ENCODE results near the gene CIT.

The CIT gene

GRCh38 chr12:119681111-119681510 is 196.0 kb downstream of the CIT start:
- 0 out of 2 replicates have a peak overlapping the region, but pooled peaks have one; percentile 10 for H3K27ac ChIP-seq
- CTCF ChIA-PET, result interaction anchor here (0.7 kb wide), 1 partner anchor 121 kb away, joined by 3 read pairs; no protein-coding TSS in a partner anchor
- TF ChIP-seq, protein P1, sequence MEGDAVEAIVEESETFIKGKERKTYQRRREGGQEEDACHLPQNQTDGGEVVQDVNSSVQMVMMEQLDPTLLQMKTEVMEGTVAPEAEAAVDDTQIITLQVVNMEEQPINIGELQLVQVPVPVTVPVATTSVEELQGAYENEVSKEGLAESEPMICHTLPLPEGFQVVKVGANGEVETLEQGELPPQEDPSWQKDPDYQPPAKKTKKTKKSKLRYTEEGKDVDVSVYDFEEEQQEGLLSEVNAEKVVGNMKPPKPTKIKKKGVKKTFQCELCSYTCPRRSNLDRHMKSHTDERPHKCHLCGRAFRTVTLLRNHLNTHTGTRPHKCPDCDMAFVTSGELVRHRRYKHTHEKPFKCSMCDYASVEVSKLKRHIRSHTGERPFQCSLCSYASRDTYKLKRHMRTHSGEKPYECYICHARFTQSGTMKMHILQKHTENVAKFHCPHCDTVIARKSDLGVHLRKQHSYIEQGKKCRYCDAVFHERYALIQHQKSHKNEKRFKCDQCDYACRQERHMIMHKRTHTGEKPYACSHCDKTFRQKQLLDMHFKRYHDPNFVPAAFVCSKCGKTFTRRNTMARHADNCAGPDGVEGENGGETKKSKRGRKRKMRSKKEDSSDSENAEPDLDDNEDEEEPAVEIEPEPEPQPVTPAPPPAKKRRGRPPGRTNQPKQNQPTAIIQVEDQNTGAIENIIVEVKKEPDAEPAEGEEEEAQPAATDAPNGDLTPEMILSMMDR (conservative IDR thresholded peaks at IDR 0.05; ENCODE audit: low read depth), result no peak
- POLR2A ChIA-PET (ENCODE audit: low non-redundant PET), result no interaction called here
- no peak for DNase-seq (ENCODE audit: low spot score)

DNA sequence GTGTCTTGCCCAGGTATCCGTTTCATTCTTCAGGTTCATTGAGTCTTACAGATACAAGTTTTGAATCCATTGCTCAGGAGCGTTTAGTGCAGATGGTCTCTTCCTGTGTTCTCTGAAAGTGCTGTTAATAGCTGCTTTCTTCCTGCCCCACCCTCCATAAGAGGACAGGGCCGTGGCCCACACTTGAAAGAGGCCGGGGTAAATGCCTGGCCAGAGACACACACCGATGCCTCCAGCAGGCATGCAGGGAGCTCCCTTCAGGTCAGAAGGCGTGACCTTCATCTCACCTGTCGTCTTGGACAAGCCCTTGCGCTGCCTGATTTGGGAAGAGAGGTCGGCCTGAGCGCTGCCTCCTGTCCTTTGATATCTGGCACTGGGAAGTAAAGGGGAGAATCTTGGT is 197.6 kb downstream of the CIT start:
- DNase-seq (ENCODE audit: low spot score), result no peak
- ChIA-PET POLR2A (ENCODE audit: low non-redundant PET) (no interaction called here), CTCF (no interaction called here)
- H3K27ac ChIP-seq, result no peak overlapping the region; the same call in 1 of the 2 replicates
- TF ChIP-seq, protein P1 (conservative IDR thresholded peaks at IDR 0.05; ENCODE audit: low read depth), result no peak

DNA sequence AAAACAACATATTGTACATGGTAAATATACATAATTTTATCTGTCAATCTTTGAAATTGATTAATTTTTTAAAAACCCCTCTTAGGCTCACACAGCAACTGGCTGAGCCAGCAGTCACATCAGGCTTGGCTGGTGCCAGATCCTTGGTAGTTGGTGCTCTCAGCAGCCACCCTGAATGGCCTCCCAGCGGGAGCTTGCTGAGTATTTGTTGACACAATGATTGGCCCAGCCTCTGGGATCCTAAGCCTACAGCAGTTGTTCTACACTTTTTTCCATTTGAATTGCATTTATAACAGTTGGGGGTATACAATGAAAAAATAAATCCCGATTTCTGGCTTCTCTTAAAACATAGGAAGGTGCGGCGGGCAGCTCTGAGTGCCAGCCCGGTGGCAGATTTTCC is 198.0 kb downstream of the CIT start:
- CTCF ChIA-PET, result no interaction called here
- no peak overlapping the region for H3K27ac ChIP-seq
- TF ChIP-seq, protein P1 (conservative IDR thresholded peaks at IDR 0.05; ENCODE audit: low read depth), result no peak
- no peak for DNase-seq (ENCODE audit: low spot score)
- POLR2A ChIA-PET (ENCODE audit: low non-redundant PET), result no interaction called here

DNA sequence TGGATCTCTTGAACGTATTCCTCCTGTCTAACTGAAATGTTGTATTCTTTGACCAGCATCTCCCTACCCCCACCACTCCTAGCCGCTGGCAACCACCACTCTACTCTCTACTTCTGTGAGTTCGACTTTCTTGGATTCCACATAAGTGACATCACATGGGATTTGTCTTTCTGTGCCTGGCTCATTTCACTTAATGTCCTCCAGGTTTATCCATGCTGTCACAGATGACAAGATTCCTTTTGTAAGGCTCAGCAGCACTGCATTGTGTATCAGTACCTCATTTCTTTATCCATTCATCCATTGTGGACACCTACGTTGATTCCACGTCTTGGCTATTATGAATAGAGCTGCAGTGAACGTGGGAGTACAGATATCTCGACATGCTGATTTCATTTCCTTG is 198.7 kb downstream of the CIT start:
- CTCF ChIA-PET, result no interaction called here
- no peak overlapping the region for H3K27ac ChIP-seq
- POLR2A ChIA-PET (ENCODE audit: low non-redundant PET), result no interaction called here
- TF ChIP-seq, protein P1 (conservative IDR thresholded peaks at IDR 0.05; ENCODE audit: low read depth), result no peak
- no peak for DNase-seq (ENCODE audit: low spot score)

DNA sequence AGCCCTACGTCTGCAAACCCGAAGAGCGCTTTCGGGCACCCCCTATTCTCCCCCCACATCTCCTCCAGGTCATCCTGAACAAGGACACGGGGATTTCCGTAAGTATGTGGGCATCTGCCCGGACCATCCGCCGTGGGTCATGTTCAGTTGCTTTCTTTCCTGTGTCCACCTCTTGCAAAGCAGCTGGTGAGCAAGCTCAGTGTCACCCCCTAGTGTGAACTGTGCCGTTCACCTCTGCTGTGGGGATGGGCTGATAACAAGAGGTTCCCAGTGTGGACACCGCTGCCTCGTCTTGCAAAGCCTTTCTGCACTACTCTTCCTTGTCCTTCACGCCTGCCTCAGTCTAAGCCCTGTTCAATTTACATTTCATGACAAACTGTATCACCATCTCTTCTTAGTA is 200.5 kb downstream of the CIT start:
- TF ChIP-seq, protein P1 (conservative IDR thresholded peaks at IDR 0.05; ENCODE audit: low read depth), result no peak
- CTCF ChIA-PET, result no interaction called here
- POLR2A ChIA-PET (ENCODE audit: low non-redundant PET), result no interaction called here
- DNase-seq (ENCODE audit: low spot score), result no peak
- H3K27ac ChIP-seq, result no peak overlapping the region

DNA sequence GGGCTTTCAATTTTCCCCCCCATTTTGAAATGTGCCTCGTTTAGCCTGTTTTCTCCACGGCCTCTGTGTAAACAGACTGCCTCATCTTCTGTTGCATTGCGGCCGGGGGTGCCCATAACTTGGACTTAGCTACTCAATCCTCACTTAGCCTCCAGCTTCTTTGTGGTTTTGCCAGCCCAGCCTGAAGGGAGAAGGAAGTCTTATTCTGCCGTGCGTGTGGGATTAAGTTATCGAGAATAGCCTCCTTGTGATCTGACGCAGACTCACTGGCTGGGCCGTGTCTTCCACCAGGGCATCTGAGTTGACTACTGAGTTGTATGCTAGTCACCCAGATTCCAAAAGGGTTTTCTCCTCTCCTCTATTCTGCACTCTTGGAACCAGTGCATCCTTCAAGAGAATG is 201.1 kb downstream of the CIT start:
- no peak for DNase-seq (ENCODE audit: low spot score)
- ChIA-PET CTCF (no interaction called here), POLR2A (ENCODE audit: low non-redundant PET) (no interaction called here)
- TF ChIP-seq, protein P1 (conservative IDR thresholded peaks at IDR 0.05; ENCODE audit: low read depth), result no peak
- H3K27ac ChIP-seq, result no peak overlapping the region

GRCh38 chr12:119674560-119674959 is 202.6 kb downstream of the CIT start:
- H3K27ac ChIP-seq, result no peak overlapping the region
- TF ChIP-seq, protein P1 (conservative IDR thresholded peaks at IDR 0.05; ENCODE audit: low read depth), result no peak
- ChIA-PET POLR2A (ENCODE audit: low non-redundant PET) (no interaction called here), CTCF (no interaction called here)
- DNase-seq (ENCODE audit: low spot score), result no peak
